HepG2 (cell line): ENCODE data around the gene PRKAR1B. TPM values are rescaled to one million over a fixed set of nuclear protein-coding genes. Genes with fewer than 3 reads are reported as not detected.

Source experiments
- ATAC-seq: fragments of 200-7000 bp; cut with Tn5 transposase; 3 replicates; pipeline ENCODE4 v1.9.1; 2020; ENCODE audit warnings: mild to moderate bottlenecking, moderate library complexity
- BruUV-seq: library from RNA; stranded (reverse); fragments of 400-500 nt; replicated peaks from 2 replicates; lab custom pipeline; 2021; lab: Mats Ljungman, UMichigan
- CTCF ChIA-PET: fragments of 300-600 bp; formaldehyde crosslinking; extraction: SDS; loops from one replicate; lab custom pipeline; 2021; ENCODE audit warnings: low total read pairs, inconsistent platforms, low intra/inter-chr PET ratio; lab: Yijun Ruan, JAX
- POLR2A ChIA-PET: fragments of 350-600 bp; sonication (Branson Sonifier 250); formaldehyde crosslinking; loops from one replicate; lab custom pipeline; 2020; ENCODE audit warnings: antibody characterized with exemption, inconsistent platforms; lab: Yijun Ruan, JAX
- DNase-seq: peaks from one replicate; pipeline ENCODE4 v3.0.0-alpha.2; 2015; ENCODE audit warnings: low spot score
- FAIRE-seq: peaks from 3 replicates; lab custom pipeline; 2011; peaks lifted over from hg19 to GRCh38; lab: Jason Lieb, UNC
- H2AFZ ChIP-seq: one replicate; pipeline ENCODE4 v1.6.1; 2011; ENCODE audit warnings: low read length, inconsistent platforms
- H3K27ac ChIP-seq: fragments of 300-600 bp; 3 replicates; pipeline ENCODE4 v1.8.0; 2011; ENCODE audit warnings: mixed run types, mild to moderate bottlenecking, mixed read lengths, low read length, inconsistent platforms; ENCODE audit not compliant: insufficient read depth; ENCODE audit errors: extremely low read length
- H3K27me3 ChIP-seq, 2 experiments: fragments of 200-600 bp in 1 of 2; 2 replicates in 1 of 2; 3 replicates in 1 of 2; pipeline versions ENCODE4 v1.6.0 to v1.8.0; 2011; ENCODE audit warnings: low read length in 2 of 2, mild to moderate bottlenecking in 2 of 2, moderate library complexity in 2 of 2, inconsistent platforms in 1 of 2; ENCODE audit not compliant: insufficient read depth in 2 of 2, control insufficient read depth in 1 of 2
- H3K36me3 ChIP-seq, 2 experiments: fragments of 200-600 bp in 1 of 2; replicated peaks in 1 of 2; 2 replicates in 1 of 2; 3 replicates in 1 of 2; pipeline versions ENCODE4 v1.5.1 to v1.8.0; 2011; ENCODE audit warnings: low read length in 2 of 2, inconsistent platforms in 1 of 2; ENCODE audit not compliant: insufficient read depth in 2 of 2, control insufficient read depth in 1 of 2
- H3K4me1 ChIP-seq: 2 replicates; pipeline ENCODE4 v1.5.1; 2012; ENCODE audit warnings: low read length, inconsistent platforms; ENCODE audit not compliant: insufficient read depth
- H3K4me2 ChIP-seq: 2 replicates; pipeline ENCODE4 v1.6.0; 2011; ENCODE audit warnings: low read depth, low read length, inconsistent platforms
- H3K4me3 ChIP-seq, 3 experiments: fragments of 200-600 bp in 1 of 3; sonication (generic), shearing (Covaris generic) in 1 of 3; replicated peaks in 1 of 3; 2 replicates each; pipeline ENCODE4 v1.5.1; 2011 to 2016; ENCODE audit warnings: low read length in 3 of 3, inconsistent platforms in 2 of 3, low read depth in 2 of 3, mild to moderate bottlenecking in 2 of 3, control low read depth in 1 of 3, mixed read lengths in 1 of 3; ENCODE audit not compliant: insufficient read depth in 1 of 3
- H3K79me2 ChIP-seq: one replicate; pipeline ENCODE4 v1.6.1; 2011; ENCODE audit warnings: low read length, inconsistent platforms; ENCODE audit not compliant: insufficient read depth
- H3K9ac ChIP-seq: 2 replicates; pipeline ENCODE4 v1.6.0; 2011; ENCODE audit warnings: mild to moderate bottlenecking, low read depth, low read length, inconsistent platforms; ENCODE audit not compliant: insufficient read depth
- H3K9me3 ChIP-seq: 2 replicates; pipeline ENCODE4 v1.5.1; 2012; ENCODE audit warnings: mild to moderate bottlenecking, low read length
- H4K20me1 ChIP-seq: 2 replicates; pipeline ENCODE4 v1.6.0; 2011; ENCODE audit warnings: inconsistent platforms, mild to moderate bottlenecking, low read length, moderate library complexity; ENCODE audit not compliant: insufficient read depth
- AGO2 ChIP-seq: fragments of 200-400 bp; formaldehyde crosslinking; optimal IDR thresholded peaks from 2 replicates; pipeline ENCODE3; 2017; ENCODE audit warnings: mild to moderate bottlenecking, low read depth, low read length, moderate library complexity
- CBX1 ChIP-seq: IDR thresholded peaks from one replicate; pipeline ENCODE4 v1.6.1; 2016; ENCODE audit warnings: antibody characterized with exemption, low read depth
- HBP1 ChIP-seq: IDR thresholded peaks from 2 replicates; pipeline ENCODE4 v1.6.1; 2016; ENCODE audit warnings: low read depth, control low read depth
- HNRNPL ChIP-seq: fragments of 200-400 bp; formaldehyde crosslinking; IDR thresholded peaks from 2 replicates; pipeline ENCODE4 v1.6.1; 2017; ENCODE audit warnings: mild to moderate bottlenecking, low read depth, low read length
- RAD51 ChIP-seq: fragments of 450-650 bp; IDR thresholded peaks from 2 replicates; pipeline ENCODE4 v1.6.1; 2016; ENCODE audit warnings: borderline replicate concordance
- REPIN1 ChIP-seq: sonication (generic); formaldehyde crosslinking; IDR thresholded peaks from 2 replicates; pipeline ENCODE4 v1.8.0; 2022; ENCODE audit warnings: missing genetic modification reagents, low read depth, mild to moderate bottlenecking, borderline replicate concordance
- RFXANK ChIP-seq: IDR thresholded peaks from 2 replicates; pipeline ENCODE4 v1.6.1; 2016
- SIX4 ChIP-seq: sonication (generic); formaldehyde crosslinking; IDR thresholded peaks from 2 replicates; pipeline ENCODE4 v1.4.0; 2020; ENCODE audit warnings: missing genetic modification reagents
- THYN1 ChIP-seq: sonication (generic); formaldehyde crosslinking; IDR thresholded peaks from 2 replicates; pipeline ENCODE4 v1.8.1; 2023; ENCODE audit warnings: low read depth, mild to moderate bottlenecking, moderate library complexity, missing genetic modification reagents, borderline replicate concordance
- USF2 ChIP-seq, 2 experiments: sonication (generic) in 1 of 2; formaldehyde crosslinking in 1 of 2; IDR thresholded peaks; 2 replicates each; pipeline versions ENCODE4 v1.5.1 to v1.6.1; 2011 to 2020; ENCODE audit warnings: borderline replicate concordance in 1 of 2, low read depth in 1 of 2, low read length in 1 of 2, mild to moderate bottlenecking in 1 of 2, missing genetic modification reagents in 1 of 2, moderate library complexity in 1 of 2
- YEATS4 ChIP-seq: sonication (generic); formaldehyde crosslinking; IDR thresholded peaks from 2 replicates; pipeline ENCODE4 v1.4.0; 2020; ENCODE audit warnings: missing genetic modification reagents, borderline replicate concordance
- ZNF121 ChIP-seq: sonication (generic); formaldehyde crosslinking; IDR thresholded peaks from 2 replicates; pipeline ENCODE4 v1.5.0; 2020; ENCODE audit warnings: mild to moderate bottlenecking, missing genetic modification reagents
- ZNF354B ChIP-seq: sonication (generic); formaldehyde crosslinking; IDR thresholded peaks from 2 replicates; pipeline ENCODE4 v1.8.0; 2022; ENCODE audit warnings: mild to moderate bottlenecking, missing genetic modification reagents
- ZNF460 ChIP-seq: sonication (generic); formaldehyde crosslinking; IDR thresholded peaks from 2 replicates; pipeline ENCODE4 v1.5.1; 2020; ENCODE audit warnings: missing genetic modification reagents, mild to moderate bottlenecking, borderline replicate concordance
- ZSCAN25 ChIP-seq: sonication (generic); formaldehyde crosslinking; IDR thresholded peaks from 2 replicates; pipeline ENCODE4 v1.8.0; 2022; ENCODE audit warnings: mild to moderate bottlenecking, missing genetic modification reagents
- WGBS: methylation state at CpG from one replicate; pipeline ENCODE4 v1.1.6; 2017; ENCODE audit warnings: low lambda C conversion rate; 5-methylcytosine and 5-hydroxymethylcytosine counted together
- in situ Hi-C: cut with HindIII; loops from 2 replicates; pipeline ENCODE4 v1.10.0; 2017; ENCODE audit warnings: low pct_unique_long_range_greater_than_20kb; ENCODE audit not compliant: extremely low pct_ligation_motif_present
- intact Hi-C: fragments of 100-400 bp; cut with micrococcal nuclease; formaldehyde crosslinking; loops from one replicate; pipeline ENCODE4 v1.10.0; 2022; ENCODE audit not compliant: unreplicated experiment
- polyA plus RNA-seq, 8 experiments: library from polyadenylated mRNA; depleted of rRNA in 3 of 8; stranded (reverse) in 7 of 8; unstranded in 1 of 8; fragments of >200 nt; fragmentation: Illumina TruSeq in 4 of 8; extraction: Trizol in 4 of 8; gene quantifications; 2 replicates each; pipeline versions ENCODE4 v1.2.1 to v1.2.3, GENCODE V29; 2011 to 2016; ENCODE audit warnings: low read depth in 4 of 8, missing spikeins in 1 of 8, mixed read lengths in 1 of 8; ENCODE audit not compliant: insufficient read depth in 1 of 8
- total RNA-seq, 5 experiments: library from RNA; depleted of rRNA; stranded (reverse); fragments of >200 nt; fragmentation: Illumina TruSeq; extraction: Trizol; gene quantifications; 2 replicates each; pipeline ENCODE4 v1.2.3, GENCODE V29; 2016; ENCODE audit warnings: low read depth in 1 of 5
- TF ChIP-seq, protein P1 (sequence below): sonication (generic); formaldehyde crosslinking; IDR thresholded peaks from 2 replicates; pipeline ENCODE4 v1.4.0; 2020; ENCODE audit warnings: missing genetic modification reagents

PRKAR1B gene
- total and polyA plus RNA-seq, 2 of the 13 experiments (the other 11 are each of a cell fraction or from before 2014, with no cell fraction given): 7.9 to 28.2 TPM

- no peak for TF ChIP-seq USF2 (IDR thresholded peaks at IDR 0.05; ENCODE audit: low read depth, low read length)
- no peak for TF ChIP-seq USF2 (CRISPR knock-in tag; IDR thresholded peaks at IDR 0.05; ENCODE audit: borderline replicate concordance)
- TF ChIP-seq RFXANK (CRISPR knock-in tag): no peak
- no peak for TF ChIP-seq CBX1
- no peak for TF ChIP-seq ZSCAN25 (CRISPR knock-in tag)
- TF ChIP-seq THYN1 (CRISPR knock-in tag): no peak
- no peak for TF ChIP-seq HBP1
These were observed 150.4 kb downstream of the PRKAR1B start (continued) for GRCh38 chr7:576524-577277.

GRCh38 chr7:575425-576366 lies 151.4 kb downstream of the PRKAR1B start:
- H3K4me3 ChIP-seq: no peak overlapping the region
- H3K79me2 ChIP-seq: no peaks in the 10 kb centered on the region
- in situ Hi-C loops (no loop called here), intact Hi-C loops (no loop called here)
- DNase-seq (no peak), FAIRE-seq (no peak), ATAC-seq (no peak)
- CTCF ChIA-PET: no interaction called here
- no peak overlapping the region for H2AFZ ChIP-seq
- no peak overlapping the region for H3K4me2 ChIP-seq
- no TSS peak for BruUV-seq
- 98% methylated on average over 33 of the region's 33 CpGs for WGBS
- no peaks in the 10 kb centered on the region for H4K20me1 ChIP-seq
- no peak overlapping the region for H3K9ac ChIP-seq
- no peak overlapping the region for H3K27ac ChIP-seq
- H3K4me1 ChIP-seq: no peaks in the 10 kb centered on the region
- no peak for TF ChIP-seq ZNF354B
- no peak for TF ChIP-seq RAD51
- no peak for TF ChIP-seq SIX4
- 0 out of 2 replicates have a peak, but pooled peaks have one; percentile 62 for TF ChIP-seq HNRNPL
- TF ChIP-seq YEATS4 (CRISPR knock-in tag): no peak
- TF ChIP-seq REPIN1 (CRISPR knock-in tag): no peak
- TF ChIP-seq, protein P1, sequence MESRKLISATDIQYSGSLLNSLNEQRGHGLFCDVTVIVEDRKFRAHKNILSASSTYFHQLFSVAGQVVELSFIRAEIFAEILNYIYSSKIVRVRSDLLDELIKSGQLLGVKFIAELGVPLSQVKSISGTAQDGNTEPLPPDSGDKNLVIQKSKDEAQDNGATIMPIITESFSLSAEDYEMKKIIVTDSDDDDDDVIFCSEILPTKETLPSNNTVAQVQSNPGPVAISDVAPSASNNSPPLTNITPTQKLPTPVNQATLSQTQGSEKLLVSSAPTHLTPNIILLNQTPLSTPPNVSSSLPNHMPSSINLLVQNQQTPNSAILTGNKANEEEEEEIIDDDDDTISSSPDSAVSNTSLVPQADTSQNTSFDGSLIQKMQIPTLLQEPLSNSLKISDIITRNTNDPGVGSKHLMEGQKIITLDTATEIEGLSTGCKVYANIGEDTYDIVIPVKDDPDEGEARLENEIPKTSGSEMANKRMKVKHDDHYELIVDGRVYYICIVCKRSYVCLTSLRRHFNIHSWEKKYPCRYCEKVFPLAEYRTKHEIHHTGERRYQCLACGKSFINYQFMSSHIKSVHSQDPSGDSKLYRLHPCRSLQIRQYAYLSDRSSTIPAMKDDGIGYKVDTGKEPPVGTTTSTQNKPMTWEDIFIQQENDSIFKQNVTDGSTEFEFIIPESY: peak; percentile 79; the same call in 1 of the 2 replicates
- TF ChIP-seq ZNF121 (CRISPR knock-in tag): peak; percentile 87
- peak; percentile 42 for TF ChIP-seq AGO2
- peak; percentile 45; the same call in 1 of the 2 replicates for TF ChIP-seq ZNF460 (CRISPR knock-in tag)
- no peaks in the 10 kb centered on the region for H3K27me3 ChIP-seq
- POLR2A ChIA-PET: no interaction called here
- peaks cover 1 to 18% of the 10 kb centered on the region in 2 experiments; a peak in 3 of 5 replicates for H3K36me3 ChIP-seq
- H3K9me3 ChIP-seq: no peaks in the 10 kb centered on the region
